Measurements from ENCODE around the gene NAALADL2. TPM values are rescaled to one million over a fixed set of nuclear protein-coding genes. Genes with fewer than 3 reads are reported as not detected.

Gene NAALADL2
- total RNA-seq, 1 donor from 2014 or later = 11.5 TPM

DNA sequence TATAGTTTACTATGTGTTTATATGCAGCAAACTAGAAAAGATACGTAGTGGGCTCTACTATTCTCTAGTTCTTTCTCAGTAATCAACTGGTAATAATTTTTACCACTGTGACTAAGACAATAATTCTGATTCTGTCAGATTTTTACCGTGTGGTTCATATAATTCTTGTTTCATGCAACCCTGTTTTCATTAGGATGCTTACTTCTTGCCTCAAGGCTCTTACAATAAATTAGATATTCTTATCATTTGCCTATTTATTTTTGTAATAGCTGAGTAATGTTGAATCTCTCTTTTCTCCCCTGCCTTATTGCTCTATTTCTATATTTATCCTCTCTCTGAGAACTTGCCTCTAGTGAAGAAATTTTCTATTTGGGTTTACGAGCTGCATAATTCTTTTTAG lies 524.7 kb downstream of the NAALADL2 start:
- Mint-ChIP-seq H3K4me1 (peaks cover 5% of the 10 kb centered on the region), H3K9me3 (no peaks in the 10 kb centered on the region), H3K36me3 (no peaks in the 10 kb centered on the region), H3K27ac (no peak overlapping the region), H3K27me3 (ENCODE audit: insufficient read depth, low read depth) (no peaks in the 10 kb centered on the region), H3K4me3 (no peak overlapping the region)
- H4K20me1 ChIP-seq (ENCODE audit: low read depth) = no peaks in the 10 kb centered on the region
- H3K27me3 ChIP-seq = no peaks in the 10 kb centered on the region
- no peaks in the 10 kb centered on the region for H3K9me3 ChIP-seq (ENCODE audit: low read depth)
- H3K4me1 ChIP-seq = no peaks in the 10 kb centered on the region
- H3F3A ChIP-seq (ENCODE audit: low read depth) = no peaks in the 10 kb centered on the region
- no peak overlapping the region for H3K4me3 ChIP-seq
- no peak overlapping the region for H2AFZ ChIP-seq (replicated peaks)
- TF ChIP-seq EZH2phosphoT487 (IDR thresholded peaks at IDR 0.05) (no peak), EZH2 (IDR thresholded peaks at IDR 0.05) (no peak)
- TF ChIP-seq, protein P1, sequence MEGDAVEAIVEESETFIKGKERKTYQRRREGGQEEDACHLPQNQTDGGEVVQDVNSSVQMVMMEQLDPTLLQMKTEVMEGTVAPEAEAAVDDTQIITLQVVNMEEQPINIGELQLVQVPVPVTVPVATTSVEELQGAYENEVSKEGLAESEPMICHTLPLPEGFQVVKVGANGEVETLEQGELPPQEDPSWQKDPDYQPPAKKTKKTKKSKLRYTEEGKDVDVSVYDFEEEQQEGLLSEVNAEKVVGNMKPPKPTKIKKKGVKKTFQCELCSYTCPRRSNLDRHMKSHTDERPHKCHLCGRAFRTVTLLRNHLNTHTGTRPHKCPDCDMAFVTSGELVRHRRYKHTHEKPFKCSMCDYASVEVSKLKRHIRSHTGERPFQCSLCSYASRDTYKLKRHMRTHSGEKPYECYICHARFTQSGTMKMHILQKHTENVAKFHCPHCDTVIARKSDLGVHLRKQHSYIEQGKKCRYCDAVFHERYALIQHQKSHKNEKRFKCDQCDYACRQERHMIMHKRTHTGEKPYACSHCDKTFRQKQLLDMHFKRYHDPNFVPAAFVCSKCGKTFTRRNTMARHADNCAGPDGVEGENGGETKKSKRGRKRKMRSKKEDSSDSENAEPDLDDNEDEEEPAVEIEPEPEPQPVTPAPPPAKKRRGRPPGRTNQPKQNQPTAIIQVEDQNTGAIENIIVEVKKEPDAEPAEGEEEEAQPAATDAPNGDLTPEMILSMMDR (IDR thresholded peaks at IDR 0.05) = no peak
- H3K79me2 ChIP-seq (ENCODE audit: low read depth) = no peaks in the 10 kb centered on the region
- DNase-seq (ENCODE audit: low spot score) = no peak
- no peak overlapping the region for H3K27ac ChIP-seq
- H3K9ac ChIP-seq = no peak overlapping the region
- H3K36me3 ChIP-seq = no peaks in the 10 kb centered on the region
- no peak overlapping the region for H3K4me2 ChIP-seq

DNA sequence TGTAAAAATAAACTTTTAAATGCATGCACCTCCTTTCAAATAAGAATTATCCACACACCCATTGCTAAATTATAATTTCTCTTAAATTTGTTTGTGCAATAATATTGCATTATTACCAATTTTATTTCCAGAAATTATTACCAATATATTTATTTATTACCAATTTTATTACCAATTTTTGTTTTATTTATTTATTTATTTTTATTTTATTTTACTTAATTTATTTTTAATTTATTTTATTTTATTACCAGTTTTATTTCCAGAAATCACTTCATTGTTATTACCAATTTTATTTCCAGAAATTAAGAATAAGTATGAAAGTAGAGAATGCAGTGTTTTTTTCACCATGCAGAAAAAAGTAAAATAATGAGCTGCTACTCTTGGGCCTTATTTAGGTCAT lies 525.4 kb downstream of the NAALADL2 start:
- Histone ChIP-seq H3F3A (ENCODE audit: low read depth) (no peaks in the 10 kb centered on the region), H3K4me2 (no peak overlapping the region), H3K79me2 (ENCODE audit: low read depth) (no peaks in the 10 kb centered on the region), H2AFZ (replicated peaks) (no peak overlapping the region), H3K9ac (no peak overlapping the region), H3K27me3 (no peaks in the 10 kb centered on the region), H3K9me3 (ENCODE audit: low read depth) (no peaks in the 10 kb centered on the region), H3K36me3 (no peaks in the 10 kb centered on the region), H3K4me3 (no peak overlapping the region), H3K27ac (no peak overlapping the region), H3K4me1 (peaks cover 4% of the 10 kb centered on the region), H4K20me1 (ENCODE audit: low read depth) (no peaks in the 10 kb centered on the region)
- DNase-seq (ENCODE audit: low spot score) = no peak
- H3K9me3 Mint-ChIP-seq = no peaks in the 10 kb centered on the region
- H3K27ac Mint-ChIP-seq = no peak overlapping the region
- TF ChIP-seq EZH2 (IDR thresholded peaks at IDR 0.05) (no peak), EZH2phosphoT487 (IDR thresholded peaks at IDR 0.05) (no peak)
- TF ChIP-seq, protein P1 (IDR thresholded peaks at IDR 0.05) = no peak
- H3K4me1 Mint-ChIP-seq = peaks cover 9% of the 10 kb centered on the region
- H3K27me3 Mint-ChIP-seq (ENCODE audit: insufficient read depth, low read depth) = no peaks in the 10 kb centered on the region
- no peaks in the 10 kb centered on the region for H3K36me3 Mint-ChIP-seq
- no peak overlapping the region for H3K4me3 Mint-ChIP-seq

DNA sequence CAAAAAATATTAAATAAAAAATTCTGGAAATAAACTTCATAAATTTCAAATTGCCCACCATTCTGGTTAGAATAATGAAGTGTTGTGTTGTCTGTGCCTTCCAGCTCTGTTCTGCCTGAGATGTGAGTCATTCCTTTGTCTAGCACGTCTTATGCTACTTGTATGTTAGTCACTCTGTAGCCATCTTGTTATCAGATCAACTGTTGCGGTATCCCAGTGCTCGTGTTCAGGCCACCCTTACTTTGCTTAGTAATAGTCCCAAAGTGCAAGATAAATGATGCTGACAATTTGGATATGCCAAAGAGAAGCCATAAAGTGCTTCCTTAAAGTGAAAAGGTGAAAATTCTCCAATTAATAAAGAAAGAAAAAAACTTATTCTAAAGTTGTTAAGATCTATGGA lies 527.5 kb downstream of the NAALADL2 start:
- no peaks in the 10 kb centered on the region for H3F3A ChIP-seq (ENCODE audit: low read depth)
- Mint-ChIP-seq H3K4me1 (peaks cover 13% of the 10 kb centered on the region), H3K27ac (no peak overlapping the region), H3K36me3 (no peaks in the 10 kb centered on the region), H3K27me3 (ENCODE audit: insufficient read depth, low read depth) (no peaks in the 10 kb centered on the region), H3K4me3 (no peak overlapping the region), H3K9me3 (no peaks in the 10 kb centered on the region)
- H3K9ac ChIP-seq = no peak overlapping the region
- H3K27me3 ChIP-seq = no peaks in the 10 kb centered on the region
- H3K9me3 ChIP-seq (ENCODE audit: low read depth) = no peaks in the 10 kb centered on the region
- peaks cover 7% of the 10 kb centered on the region for H3K4me1 ChIP-seq
- H3K4me2 ChIP-seq = no peak overlapping the region
- no peaks in the 10 kb centered on the region for H4K20me1 ChIP-seq (ENCODE audit: low read depth)
- H2AFZ ChIP-seq (replicated peaks) = no peak overlapping the region
- no peak for DNase-seq (ENCODE audit: low spot score)
- no peak overlapping the region for H3K27ac ChIP-seq
- no peak overlapping the region for H3K4me3 ChIP-seq
- no peaks in the 10 kb centered on the region for H3K79me2 ChIP-seq (ENCODE audit: low read depth)
- TF ChIP-seq EZH2phosphoT487 (IDR thresholded peaks at IDR 0.05) (no peak), EZH2 (IDR thresholded peaks at IDR 0.05) (no peak)
- TF ChIP-seq, protein P1 (IDR thresholded peaks at IDR 0.05) = no peak
- no peaks in the 10 kb centered on the region for H3K36me3 ChIP-seq

All from neural progenitor cell (in vitro differentiated cells).